ENCODE measurements around the gene HIVEP1. TPM values are rescaled to one million over a fixed set of nuclear protein-coding genes. Genes with fewer than 3 reads are reported as not detected.
A peak's percentile ranks its signal among the peaks of the same experiment; 100 is the strongest.

The HIVEP1 gene
- total and polyA plus RNA-seq, 5 donors from 2014 or later, result 3.9 to 96.4 (median 7.2) TPM

DNA sequence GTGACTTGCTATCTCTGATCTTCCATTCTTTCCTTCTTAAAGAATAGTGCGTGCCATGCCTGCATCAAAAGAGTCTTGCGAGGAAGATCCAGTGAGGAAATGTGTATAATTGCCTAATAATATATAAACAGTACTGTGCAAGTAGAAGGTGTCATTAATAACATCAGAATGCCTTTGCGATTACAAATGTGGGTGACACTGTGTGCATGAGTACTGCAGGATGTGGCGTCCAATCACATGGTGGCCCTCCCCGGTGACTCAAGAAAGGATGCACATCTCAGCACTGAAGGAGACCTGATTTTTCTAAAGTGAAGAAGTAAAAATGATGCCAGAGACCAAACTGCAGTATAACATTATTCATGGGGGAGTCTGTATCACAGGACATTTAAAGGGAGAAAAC, 170.6 kb downstream of the HIVEP1 start:
- peak in 1 of 3 donors; percentile 43 for DNase-seq
- Mint-ChIP-seq H3K4me3 (no peak overlapping the region), H3K4me1 (peaks cover 8 to 14% (median 11%) of the 10 kb centered on the region in 4 donors), H3K27me3 (no peaks in the 10 kb centered on the region), H3K36me3 (peaks cover 4% of the 10 kb centered on the region), H3K27ac (peak overlapping the region in 1 of 3 donors; percentile 2), H3K9me3 (peaks cover 0 to 3% (median 0%) of the 10 kb centered on the region in 7 donors)
- Histone ChIP-seq H3K9me3 (ENCODE audit: control insufficient read depth in 2 of 2, low read length in 2 of 2) (no peaks in the 10 kb centered on the region), H3K27me3 (ENCODE audit: control insufficient read depth, insufficient read depth, low read length) (no peaks in the 10 kb centered on the region), H3K4me3 (ENCODE audit: low read depth, low read length) (no peak overlapping the region), H3K27ac (ENCODE audit: insufficient read depth, low read length, poor library complexity, severe bottlenecking) (no peak overlapping the region), H3K4me1 (ENCODE audit: control insufficient read depth, insufficient read depth, low read length, poor library complexity, severe bottlenecking) (no peaks in the 10 kb centered on the region), H3K36me3 (ENCODE audit: control insufficient read depth, insufficient read depth, low read length) (no peaks in the 10 kb centered on the region)
- peak in 1 of 2 donors; percentile 50 for ATAC-seq (ENCODE audit: low read depth in 2 of 2)

DNA sequence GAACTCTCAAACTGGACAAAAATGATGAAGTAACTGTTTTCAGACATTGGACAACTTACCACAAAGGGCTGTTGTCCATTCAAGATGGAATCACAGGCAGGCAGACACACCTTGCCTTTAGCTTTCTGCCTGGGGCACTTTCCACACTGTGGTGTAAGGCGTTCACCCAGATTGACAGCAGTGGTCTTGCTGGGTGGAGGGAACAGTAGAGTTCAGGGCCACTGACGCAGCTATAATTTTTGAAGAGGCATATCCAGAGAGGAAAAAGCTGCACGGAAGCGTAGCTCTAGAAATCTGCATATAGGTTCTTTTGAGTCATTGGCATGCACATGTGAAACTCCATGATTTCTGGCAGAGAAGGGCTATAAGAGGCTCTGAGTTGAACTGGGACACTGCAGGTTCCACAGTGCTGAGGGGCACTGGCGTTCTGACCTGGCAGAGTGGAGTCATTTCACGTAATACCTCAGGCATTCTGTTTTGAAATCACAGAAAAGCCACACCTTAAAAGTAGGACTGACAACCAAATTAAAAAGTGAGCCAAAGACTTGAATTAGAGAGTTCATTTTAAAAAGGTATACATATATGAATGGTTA, 173.1 kb downstream of the HIVEP1 start:
- Histone ChIP-seq H3K36me3 (ENCODE audit: control insufficient read depth, insufficient read depth, low read length) (no peaks in the 10 kb centered on the region), H3K9me3 (ENCODE audit: control insufficient read depth in 2 of 2, low read length in 2 of 2) (no peaks in the 10 kb centered on the region), H3K27me3 (ENCODE audit: control insufficient read depth, insufficient read depth, low read length) (no peaks in the 10 kb centered on the region), H3K27ac (ENCODE audit: insufficient read depth, low read length, poor library complexity, severe bottlenecking) (no peak overlapping the region), H3K4me1 (ENCODE audit: control insufficient read depth, insufficient read depth, low read length, poor library complexity, severe bottlenecking) (no peaks in the 10 kb centered on the region), H3K4me3 (ENCODE audit: low read depth, low read length) (no peak overlapping the region)
- H3K27ac Mint-ChIP-seq, result no peak overlapping the region
- H3K27me3 Mint-ChIP-seq, result no peaks in the 10 kb centered on the region
- ATAC-seq (ENCODE audit: low read depth in 2 of 2), result no peak
- H3K4me3 Mint-ChIP-seq, result no peak overlapping the region
- DNase-seq, result no peak
- no peaks in the 10 kb centered on the region for H3K36me3 Mint-ChIP-seq
- H3K4me1 Mint-ChIP-seq, result peaks cover 8 to 13% (median 9%) of the 10 kb centered on the region in 4 donors
- peaks cover 0 to 3% (median 0%) of the 10 kb centered on the region in 7 donors for H3K9me3 Mint-ChIP-seq

DNA sequence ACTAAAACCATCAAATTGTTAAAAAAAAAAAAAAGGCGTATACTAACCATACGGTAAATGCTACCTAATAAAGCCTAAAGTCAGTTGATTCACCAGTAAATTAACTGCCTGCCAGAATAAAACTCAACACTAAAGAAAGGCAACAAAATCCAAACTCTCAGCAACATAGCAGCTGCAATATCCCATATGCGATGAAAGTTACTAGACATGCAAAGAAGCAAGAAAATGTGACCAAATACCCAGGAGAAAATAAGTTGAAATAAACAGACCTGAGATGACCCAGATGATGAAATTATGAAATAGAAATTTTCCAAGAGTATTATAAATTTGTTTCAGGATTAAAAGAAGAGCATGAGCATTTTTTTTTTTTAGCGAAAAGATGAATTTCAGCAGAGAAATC, 174.4 kb downstream of the HIVEP1 start:
- Histone ChIP-seq H3K27ac (ENCODE audit: insufficient read depth, low read length, poor library complexity, severe bottlenecking) (no peak overlapping the region), H3K4me3 (ENCODE audit: low read depth, low read length) (no peak overlapping the region), H3K4me1 (ENCODE audit: control insufficient read depth, insufficient read depth, low read length, poor library complexity, severe bottlenecking) (no peaks in the 10 kb centered on the region), H3K36me3 (ENCODE audit: control insufficient read depth, insufficient read depth, low read length) (no peaks in the 10 kb centered on the region), H3K9me3 (ENCODE audit: control insufficient read depth in 2 of 2, low read length in 2 of 2) (no peaks in the 10 kb centered on the region), H3K27me3 (ENCODE audit: control insufficient read depth, insufficient read depth, low read length) (no peaks in the 10 kb centered on the region)
- DNase-seq, result no peak
- H3K9me3 Mint-ChIP-seq, result peaks cover 0 to 3% (median 0%) of the 10 kb centered on the region in 7 donors
- no peaks in the 10 kb centered on the region for H3K27me3 Mint-ChIP-seq
- no peaks in the 10 kb centered on the region for H3K36me3 Mint-ChIP-seq
- no peak for ATAC-seq (ENCODE audit: low read depth in 2 of 2)
- H3K27ac Mint-ChIP-seq, result peak overlapping the region in 1 of 3 donors; percentile 7
- H3K4me3 Mint-ChIP-seq, result no peak overlapping the region
- H3K4me1 Mint-ChIP-seq, result peaks cover 8 to 13% (median 9%) of the 10 kb centered on the region in 4 donors

DNA sequence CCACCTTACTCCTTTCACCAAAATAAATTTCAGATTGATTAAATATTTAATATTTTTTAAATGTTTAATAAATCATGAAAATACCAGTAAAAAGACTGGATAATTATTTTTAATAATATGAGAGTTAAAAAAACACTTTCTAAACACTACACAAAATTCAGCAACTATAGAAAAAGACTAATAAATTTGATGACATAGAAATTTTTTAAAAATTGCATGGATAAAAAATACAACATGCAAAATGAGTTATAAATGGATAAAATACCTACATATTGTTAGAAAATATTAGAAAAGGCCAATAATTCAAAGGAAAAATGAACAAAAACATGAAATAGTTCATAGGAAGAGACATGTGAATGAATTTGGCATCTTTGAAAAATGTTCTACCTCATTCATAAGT, 177.0 kb downstream of the HIVEP1 start:
- Mint-ChIP-seq H3K36me3 (no peaks in the 10 kb centered on the region), H3K27me3 (no peaks in the 10 kb centered on the region), H3K9me3 (no peaks in the 10 kb centered on the region), H3K4me1 (peaks cover 0 to 6% (median 4%) of the 10 kb centered on the region in 4 donors), H3K4me3 (no peak overlapping the region), H3K27ac (no peak overlapping the region)
- Histone ChIP-seq H3K27ac (ENCODE audit: insufficient read depth, low read length, poor library complexity, severe bottlenecking) (no peak overlapping the region), H3K4me3 (ENCODE audit: low read depth, low read length) (no peak overlapping the region), H3K9me3 (ENCODE audit: control insufficient read depth in 2 of 2, low read length in 2 of 2) (no peaks in the 10 kb centered on the region), H3K36me3 (ENCODE audit: control insufficient read depth, insufficient read depth, low read length) (no peaks in the 10 kb centered on the region), H3K27me3 (ENCODE audit: control insufficient read depth, insufficient read depth, low read length) (no peaks in the 10 kb centered on the region), H3K4me1 (ENCODE audit: control insufficient read depth, insufficient read depth, low read length, poor library complexity, severe bottlenecking) (no peaks in the 10 kb centered on the region)
- ATAC-seq (ENCODE audit: low read depth in 2 of 2), result no peak
- DNase-seq, result no peak

DNA sequence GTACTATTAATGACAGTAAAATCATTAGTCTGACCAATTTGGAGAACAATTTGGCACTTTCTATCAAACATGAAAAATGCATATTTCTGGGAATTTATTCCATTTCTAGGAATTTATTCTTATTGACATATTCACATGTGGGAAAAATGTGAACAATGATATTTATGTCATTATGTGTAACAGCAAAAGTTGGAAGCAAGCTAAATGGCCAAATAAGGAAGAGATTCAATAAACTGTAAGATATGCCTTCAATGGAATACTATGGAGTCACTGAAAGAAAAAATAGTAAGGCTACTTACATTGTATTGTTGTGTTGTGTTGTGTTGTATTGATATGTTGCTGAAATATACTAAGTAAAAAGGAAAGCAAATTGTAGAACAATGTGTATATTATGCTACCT, 177.5 kb downstream of the HIVEP1 start:
- no peaks in the 10 kb centered on the region for H3K36me3 Mint-ChIP-seq
- H3K27ac Mint-ChIP-seq, result no peak overlapping the region
- no peaks in the 10 kb centered on the region for H3K27me3 ChIP-seq (ENCODE audit: control insufficient read depth, insufficient read depth, low read length)
- no peak overlapping the region for H3K4me3 Mint-ChIP-seq
- DNase-seq (no peak), ATAC-seq (ENCODE audit: low read depth in 2 of 2) (no peak)
- no peaks in the 10 kb centered on the region for H3K36me3 ChIP-seq (ENCODE audit: control insufficient read depth, insufficient read depth, low read length)
- no peaks in the 10 kb centered on the region for H3K9me3 ChIP-seq (ENCODE audit: control insufficient read depth in 2 of 2, low read length in 2 of 2)
- no peaks in the 10 kb centered on the region for H3K9me3 Mint-ChIP-seq
- H3K4me1 Mint-ChIP-seq, result peaks cover 0 to 1% (median under 1%) of the 10 kb centered on the region in 4 donors
- no peak overlapping the region for H3K27ac ChIP-seq (ENCODE audit: insufficient read depth, low read length, poor library complexity, severe bottlenecking)
- H3K4me3 ChIP-seq (ENCODE audit: low read depth, low read length), result no peak overlapping the region
- H3K27me3 Mint-ChIP-seq, result no peaks in the 10 kb centered on the region
- H3K4me1 ChIP-seq (ENCODE audit: control insufficient read depth, insufficient read depth, low read length, poor library complexity, severe bottlenecking), result no peaks in the 10 kb centered on the region

DNA sequence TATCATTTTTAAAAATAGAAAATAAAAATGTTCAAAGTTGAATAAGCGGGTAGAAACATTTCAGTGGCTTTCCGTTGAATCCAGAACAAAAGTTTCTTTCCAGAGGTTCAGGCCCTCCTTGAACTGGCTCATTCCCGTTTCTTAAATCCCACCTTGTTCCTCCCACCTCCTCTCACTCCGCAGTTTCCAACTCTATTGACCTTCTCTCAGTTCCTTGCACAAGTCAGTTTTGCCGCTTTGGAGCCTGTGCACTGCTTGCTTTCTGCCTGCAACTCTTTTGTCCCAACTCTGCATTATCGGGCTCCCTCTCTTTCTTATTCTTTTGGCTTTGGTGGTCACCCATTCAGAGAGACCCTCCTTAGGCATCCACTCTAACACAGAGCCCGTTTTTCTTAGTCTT, 178.1 kb downstream of the HIVEP1 start:
- Histone ChIP-seq H3K9me3 (ENCODE audit: control insufficient read depth in 2 of 2, low read length in 2 of 2) (no peaks in the 10 kb centered on the region), H3K4me3 (ENCODE audit: low read depth, low read length) (no peak overlapping the region), H3K27ac (ENCODE audit: insufficient read depth, low read length, poor library complexity, severe bottlenecking) (no peak overlapping the region), H3K27me3 (ENCODE audit: control insufficient read depth, insufficient read depth, low read length) (no peaks in the 10 kb centered on the region), H3K36me3 (ENCODE audit: control insufficient read depth, insufficient read depth, low read length) (no peaks in the 10 kb centered on the region), H3K4me1 (ENCODE audit: control insufficient read depth, insufficient read depth, low read length, poor library complexity, severe bottlenecking) (no peaks in the 10 kb centered on the region)
- Mint-ChIP-seq H3K4me1 (no peaks in the 10 kb centered on the region), H3K36me3 (no peaks in the 10 kb centered on the region), H3K9me3 (no peaks in the 10 kb centered on the region), H3K27ac (no peak overlapping the region), H3K27me3 (no peaks in the 10 kb centered on the region), H3K4me3 (no peak overlapping the region)
- DNase-seq (no peak), ATAC-seq (ENCODE audit: low read depth in 2 of 2) (no peak)

DNA sequence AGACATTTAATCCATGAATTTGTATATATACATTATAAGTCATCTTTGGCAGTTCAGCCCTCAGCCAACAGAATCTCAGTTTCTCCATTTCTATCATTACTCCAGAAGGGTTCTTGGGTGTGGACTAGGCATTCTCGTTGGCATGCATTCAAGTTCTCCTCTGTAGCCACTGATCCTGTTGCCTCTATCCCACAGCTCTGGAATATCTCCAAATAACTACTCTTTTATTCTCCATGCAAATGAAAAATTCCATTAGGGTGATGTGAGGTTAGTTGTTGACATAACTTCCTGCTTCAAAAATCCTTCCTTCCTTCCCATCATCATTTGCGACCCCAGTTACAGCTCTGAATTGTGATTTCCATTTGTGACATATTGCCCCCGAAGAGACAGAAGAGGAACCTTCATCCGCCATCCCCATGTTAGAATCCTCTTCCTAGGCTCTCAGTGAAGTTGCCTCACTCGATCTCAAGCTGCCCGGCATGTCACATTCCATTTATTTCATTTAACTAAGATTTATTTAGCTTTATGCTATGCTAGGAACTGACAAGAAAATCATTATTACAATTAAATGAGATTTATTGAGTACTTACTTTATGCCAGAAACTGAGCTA, 184.3 kb downstream of the HIVEP1 start:
- H3K27me3 Mint-ChIP-seq, result no peaks in the 10 kb centered on the region

DNA sequence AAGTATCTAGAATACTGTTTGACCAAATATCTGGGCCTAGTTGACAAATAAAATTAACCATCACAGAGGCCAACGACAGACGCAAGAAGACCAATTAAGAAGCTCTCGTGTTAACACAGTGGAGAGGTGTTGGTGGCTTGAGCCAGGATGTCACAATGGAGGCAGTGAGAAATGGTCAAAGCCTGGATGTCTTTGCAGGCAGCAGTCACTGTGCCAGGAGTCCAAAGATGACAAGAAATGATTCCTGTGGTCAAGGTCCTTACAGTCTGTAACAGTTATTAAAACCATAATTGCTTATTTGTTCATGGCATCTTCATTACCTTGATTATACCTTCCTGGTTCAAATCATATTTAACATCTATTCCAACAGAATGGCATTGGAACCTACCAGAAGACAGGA, 186.7 kb downstream of the HIVEP1 start:
- DNase-seq (no peak), ATAC-seq (ENCODE audit: low read depth in 2 of 2) (no peak)
- Histone ChIP-seq H3K27me3 (ENCODE audit: control insufficient read depth, insufficient read depth, low read length) (peaks cover 4% of the 10 kb centered on the region), H3K36me3 (ENCODE audit: control insufficient read depth, insufficient read depth, low read length) (no peaks in the 10 kb centered on the region), H3K27ac (ENCODE audit: insufficient read depth, low read length, poor library complexity, severe bottlenecking) (no peak overlapping the region), H3K4me3 (ENCODE audit: low read depth, low read length) (no peak overlapping the region), H3K9me3 (ENCODE audit: control insufficient read depth in 2 of 2, low read length in 2 of 2) (no peaks in the 10 kb centered on the region), H3K4me1 (ENCODE audit: control insufficient read depth, insufficient read depth, low read length, poor library complexity, severe bottlenecking) (no peaks in the 10 kb centered on the region)
- no peak overlapping the region for H3K4me3 Mint-ChIP-seq
- no peaks in the 10 kb centered on the region for H3K9me3 Mint-ChIP-seq
- H3K4me1 Mint-ChIP-seq, result no peaks in the 10 kb centered on the region
- H3K27me3 Mint-ChIP-seq, result no peaks in the 10 kb centered on the region
- no peaks in the 10 kb centered on the region for H3K36me3 Mint-ChIP-seq
- no peak overlapping the region for H3K27ac Mint-ChIP-seq

More for the DNA sequence above, 184.3 kb downstream of the HIVEP1 start:
- no peak for ATAC-seq (ENCODE audit: low read depth in 2 of 2)
- no peaks in the 10 kb centered on the region for H3K27me3 ChIP-seq (ENCODE audit: control insufficient read depth, insufficient read depth, low read length)
- no peaks in the 10 kb centered on the region for H3K4me1 Mint-ChIP-seq
- H3K27ac ChIP-seq (ENCODE audit: insufficient read depth, low read length, poor library complexity, severe bottlenecking), result no peak overlapping the region
- no peak overlapping the region for H3K4me3 ChIP-seq (ENCODE audit: low read depth, low read length)
- H3K27ac Mint-ChIP-seq, result no peak overlapping the region
- no peaks in the 10 kb centered on the region for H3K9me3 ChIP-seq (ENCODE audit: control insufficient read depth in 2 of 2, low read length in 2 of 2)
- no peaks in the 10 kb centered on the region for H3K36me3 ChIP-seq (ENCODE audit: control insufficient read depth, insufficient read depth, low read length)
- H3K9me3 Mint-ChIP-seq, result no peaks in the 10 kb centered on the region
- no peak overlapping the region for H3K4me3 Mint-ChIP-seq
- H3K4me1 ChIP-seq (ENCODE audit: control insufficient read depth, insufficient read depth, low read length, poor library complexity, severe bottlenecking), result no peaks in the 10 kb centered on the region
- H3K36me3 Mint-ChIP-seq, result no peaks in the 10 kb centered on the region
- DNase-seq, result no peak

Measured in CD4-positive, CD25-positive, alpha-beta regulatory T cell (primary cell).